Heart left ventricle (tissue), 16 donors: ENCODE data around the gene SUN1. TPM values are rescaled to one million over a fixed set of nuclear protein-coding genes. Genes with fewer than 3 reads are reported as not detected.

Source experiments
- ATAC-seq, 4 donors: fragments of 200-7000 bp; cut with Tn5 transposase; one replicate each; pipeline ENCODE4 v1.9.1; 2020 to 2022; ENCODE audit warnings: moderate library complexity in 4 of 4, mild to moderate bottlenecking in 3 of 4, moderate number of reproducible peaks in 1 of 4
- DNase-seq, 5 donors: peaks; one replicate each; pipeline ENCODE4 v3.0.0-alpha.2; 2020
- H3K27ac ChIP-seq, 12 donors: fragments of 200-600 bp; sonication (generic) in 4 of 12; one replicate each; pipeline versions ENCODE4 v1.5.0 to v1.8.0; 2016 to 2022; ENCODE audit warnings: mild to moderate bottlenecking in 2 of 12
- H3K27me3 ChIP-seq, 9 donors: fragments of 200-600 bp; sonication (generic) in 2 of 9; one replicate each; pipeline versions ENCODE4 v1.5.1 to v1.8.0; 2016 to 2022; ENCODE audit warnings: mild to moderate bottlenecking in 3 of 9
- H3K36me3 ChIP-seq, 9 donors: fragments of 200-600 bp; sonication (generic) in 2 of 9; one replicate each; pipeline versions ENCODE4 v1.5.0 to v1.8.0; 2018 to 2022; ENCODE audit warnings: mild to moderate bottlenecking in 2 of 9
- H3K4me1 ChIP-seq, 12 donors: fragments of 200-600 bp; sonication (generic) in 4 of 12; one replicate each; pipeline versions ENCODE4 v1.5.0 to v1.8.0; 2016 to 2022; ENCODE audit warnings: mild to moderate bottlenecking in 3 of 12
- H3K4me3 ChIP-seq, 12 donors: fragments of 200-600 bp; sonication (generic) in 4 of 12; one replicate each; pipeline versions ENCODE4 v1.5.0 to v1.8.0; 2017 to 2022; ENCODE audit warnings: mild to moderate bottlenecking in 9 of 12, moderate library complexity in 4 of 12
- H3K9me3 ChIP-seq, 12 donors: fragments of 200-600 bp; sonication (generic) in 4 of 12; one replicate each; pipeline versions ENCODE4 v1.5.0 to v1.8.0; 2016 to 2022; ENCODE audit warnings: mild to moderate bottlenecking in 1 of 12
- POLR2A ChIP-seq, 2 donors: fragments of 450-650 bp; IDR thresholded peaks; one replicate each; pipeline ENCODE4 v1.6.1; 2017; ENCODE audit warnings: antibody characterized with exemption in 2 of 2, mild to moderate bottlenecking in 2 of 2, moderate library complexity in 2 of 2
- WGBS, 4 donors: extraction: QIAGEN DNeasy Blood & Tissue Kit in 2 of 4; methylation state at CpG; one replicate each; pipeline versions ENCODE4 v1.1.5 to v1.1.7; 2013 to 2018; 5-methylcytosine and 5-hydroxymethylcytosine counted together
- intact Hi-C, 10 donors: fragments of 100-400 bp; cut with DNase I; formaldehyde crosslinking; loops; one replicate each; pipeline versions ENCODE4 v1.11.1 to v1.14.2; 2022
- polyA plus RNA-seq, 2 donors: library from polyadenylated mRNA; stranded (reverse); fragments of 200-250 nt; gene quantifications; one replicate each; pipeline ENCODE4 v1.2.3, GENCODE V29; 2013
- total RNA-seq, 9 donors: library from RNA; depleted of rRNA in 2 of 9; stranded (reverse); fragments of >200 nt in 2 of 9; fragmentation: NEBNext Ultra II Directional in 3 of 9; extraction: Animal tissue kit (Norgen Biotek cat#: 25700) in 3 of 9; gene quantifications; one replicate each; pipeline versions ENCODE4 v1.1.0 to v1.2.4, GENCODE V29; 2016 to 2023
- TF ChIP-seq, protein P1 (sequence below), 12 donors: fragments of 200-600 bp; sonication (generic) in 4 of 12; IDR thresholded peaks; one replicate each; pipeline versions ENCODE4 v1.5.0 to v1.8.0; 2018 to 2022; ENCODE audit warnings: antibody characterized with exemption in 12 of 12, mild to moderate bottlenecking in 5 of 12
- donor health status: ischemic (EF 13 %, LVEDD 7.1; RV severe dilation, severe dysfunction).
- donor health status: healthy with polysubstance abuse.
- donor health status: DM: no; HTN: yes; CAD: no.
- donor health status: DM: no; HTN: no; CAD: no.
- donor health status: ischemic (EF 25% LVEDD 6.9; RV normal size, moderate dysfunction).
- donor health status: ischemic (EF 25% LVEDD 5.7; RV mildly dilated, moderate dysfunction).
- donor health status: healthy.
- donor health status: DM: yes; HTN: yes; CAD: no.
- donor health status: ischemic (EF 35%, LVEDD 5.7; RV mildly dilated, moderate dysfunction).
- donor health status: nonischemic (EF 11% LVEDD 7.7; RV severe dilation, severe dysfunction).
- donor health status: DM: yes; HTN: yes; CAD: no.
- donor health status: PGD.
- donor health status: ischemic (EF 29% LVEDD 5.4; RV normal size, mild dysfunction).
- donor health status: nonischemic (EF 23%, LVEDD 6.1; RV moderate dilation, normal function).

The SUN1 gene
- total and polyA plus RNA-seq, 11 donors = 111 to 203 (median 151) TPM

DNA sequence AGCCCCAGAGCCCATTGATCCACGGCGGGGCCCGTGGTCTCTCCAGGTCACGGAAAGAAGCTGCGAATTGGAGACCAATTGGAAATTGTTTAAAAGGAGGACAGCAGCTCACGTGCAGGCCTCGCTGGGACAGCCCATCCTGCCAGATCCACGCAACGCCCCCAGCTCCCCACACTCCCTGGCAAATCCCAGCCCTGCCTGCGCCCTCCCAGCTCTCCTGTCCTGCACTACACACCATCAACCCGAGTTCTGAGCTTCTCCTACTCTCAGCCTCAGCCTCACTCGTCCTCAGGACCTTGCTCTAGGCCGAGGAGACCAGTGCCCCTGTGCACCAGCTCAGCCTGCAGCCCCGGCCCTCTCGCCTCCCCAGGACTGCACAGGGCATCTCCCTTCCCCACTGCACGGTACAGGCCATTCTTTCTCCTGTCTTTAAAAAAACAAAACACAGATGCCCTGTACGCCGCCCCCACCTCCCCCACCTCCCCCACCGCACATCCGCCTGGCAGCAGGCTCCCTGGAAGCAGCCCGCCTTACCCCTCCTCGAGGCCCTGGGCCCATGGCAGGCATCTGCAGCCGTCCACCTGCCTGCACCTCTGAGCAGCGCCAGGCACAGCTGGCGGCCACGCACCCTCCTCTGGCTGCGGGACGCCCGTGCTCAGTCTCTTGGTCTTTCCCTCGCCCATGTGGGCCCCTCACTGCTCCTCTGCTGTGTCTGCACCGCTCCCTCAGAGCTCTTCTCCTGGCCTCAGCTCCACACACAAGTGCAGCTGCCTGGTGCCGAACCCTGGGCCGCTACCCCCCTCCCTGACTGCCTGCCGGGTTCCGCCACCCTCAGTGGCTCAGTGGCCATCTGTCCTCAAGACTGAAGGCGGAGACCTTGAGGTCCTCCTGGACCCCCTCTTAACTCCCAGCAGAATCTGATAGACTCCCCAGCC, 48.5 kb upstream of the SUN1 start:
- H3K27ac ChIP-seq = no peak overlapping the region

DNA sequence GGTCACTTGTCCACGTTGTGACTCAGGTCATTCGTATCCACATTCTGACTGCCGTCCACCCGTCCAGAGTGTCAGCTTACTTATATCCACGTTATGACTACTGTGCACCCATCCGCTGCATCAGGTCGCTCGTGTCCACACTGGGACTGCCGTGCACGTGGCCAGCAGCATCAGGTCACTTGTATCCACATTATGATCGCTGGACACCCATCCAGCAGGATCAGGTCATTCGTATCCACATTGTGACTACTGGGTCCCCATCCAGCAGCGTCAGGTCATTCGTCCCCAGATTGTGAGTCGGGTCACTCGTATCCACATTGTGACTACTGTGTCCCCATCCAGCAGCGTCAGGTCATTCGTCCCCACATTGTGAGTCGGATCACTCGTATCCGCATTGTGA, 47.3 kb upstream of the SUN1 start:
- Histone ChIP-seq H3K4me3 (no peak overlapping the region), H3K27ac (no peak overlapping the region), H3K36me3 (peaks cover 0 to 55% (median 32%) of the 10 kb centered on the region in 9 donors), H3K9me3 (no peaks in the 10 kb centered on the region), H3K4me1 (peaks cover 0 to 23% (median 2%) of the 10 kb centered on the region in 12 donors), H3K27me3 (no peaks in the 10 kb centered on the region)
- 93 to 96% (median 95%) methylated on average over 21 of the region's 21 CpGs for WGBS, 4 donors
- no peak for ATAC-seq
- TF ChIP-seq POLR2A (IDR thresholded peaks at IDR 0.05) = no peak
- TF ChIP-seq, protein P1, sequence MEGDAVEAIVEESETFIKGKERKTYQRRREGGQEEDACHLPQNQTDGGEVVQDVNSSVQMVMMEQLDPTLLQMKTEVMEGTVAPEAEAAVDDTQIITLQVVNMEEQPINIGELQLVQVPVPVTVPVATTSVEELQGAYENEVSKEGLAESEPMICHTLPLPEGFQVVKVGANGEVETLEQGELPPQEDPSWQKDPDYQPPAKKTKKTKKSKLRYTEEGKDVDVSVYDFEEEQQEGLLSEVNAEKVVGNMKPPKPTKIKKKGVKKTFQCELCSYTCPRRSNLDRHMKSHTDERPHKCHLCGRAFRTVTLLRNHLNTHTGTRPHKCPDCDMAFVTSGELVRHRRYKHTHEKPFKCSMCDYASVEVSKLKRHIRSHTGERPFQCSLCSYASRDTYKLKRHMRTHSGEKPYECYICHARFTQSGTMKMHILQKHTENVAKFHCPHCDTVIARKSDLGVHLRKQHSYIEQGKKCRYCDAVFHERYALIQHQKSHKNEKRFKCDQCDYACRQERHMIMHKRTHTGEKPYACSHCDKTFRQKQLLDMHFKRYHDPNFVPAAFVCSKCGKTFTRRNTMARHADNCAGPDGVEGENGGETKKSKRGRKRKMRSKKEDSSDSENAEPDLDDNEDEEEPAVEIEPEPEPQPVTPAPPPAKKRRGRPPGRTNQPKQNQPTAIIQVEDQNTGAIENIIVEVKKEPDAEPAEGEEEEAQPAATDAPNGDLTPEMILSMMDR (IDR thresholded peaks at IDR 0.05) = no peak
- no peak for DNase-seq
- intact Hi-C loops = loop anchor here in 6 of 10 donors (1.0 to 10.0 kb wide), 6 partner anchors 50 to 167 kb away; partner anchors contain the start of genes SUN1 (in 2 of the 6) and ADAP1 (in 1 of the 6)

More for the DNA sequence above, 48.5 kb upstream of the SUN1 start:
- no peak for ATAC-seq
- no peaks in the 10 kb centered on the region for H3K27me3 ChIP-seq
- 92 to 95% (median 93%) methylated on average over 33 to 36 of the region's 36 CpGs for WGBS, 4 donors
- H3K4me1 ChIP-seq = peaks cover 0 to 33% (median 8%) of the 10 kb centered on the region in 12 donors
- peak in 1 of 5 donors; percentile 49 for DNase-seq
- no peak overlapping the region for H3K4me3 ChIP-seq
- H3K9me3 ChIP-seq = no peaks in the 10 kb centered on the region
- intact Hi-C loops = loop anchor here in 4 of 10 donors (2.0 to 10.0 kb wide), 3 partner anchors 51 to 168 kb away; partner anchors contain the start of genes SUN1 (in 2 of the 4) and ADAP1 (in 1 of the 4)
- TF ChIP-seq, protein P1 (IDR thresholded peaks at IDR 0.05) = no peak
- TF ChIP-seq POLR2A (IDR thresholded peaks at IDR 0.05) = no peak
- H3K36me3 ChIP-seq = peaks cover 0 to 64% (median 33%) of the 10 kb centered on the region in 9 donors

DNA sequence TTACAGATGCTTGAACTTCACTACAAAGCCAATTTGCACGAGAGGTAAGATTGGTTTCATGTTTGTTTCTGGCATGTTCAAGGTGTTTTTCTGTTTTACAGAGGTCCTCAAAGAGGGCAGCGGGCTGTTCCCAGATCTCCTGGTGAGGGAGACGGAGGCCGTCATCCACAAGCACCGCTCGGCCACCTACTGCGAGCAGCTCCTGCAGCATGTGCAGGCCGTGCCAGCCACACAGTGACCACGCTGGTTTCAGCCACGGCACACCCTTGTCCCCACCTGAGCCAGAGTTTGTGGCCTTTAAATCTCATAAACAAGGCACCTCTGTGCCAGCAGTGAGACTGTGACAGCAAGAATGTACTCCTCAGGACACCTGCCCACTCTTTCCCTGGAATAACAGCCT, 46.9 kb upstream of the SUN1 start:
- WGBS, 4 donors = 95 to 97% (median 96%) methylated on average over 10 of the region's 10 CpGs
- ATAC-seq = no peak
- Histone ChIP-seq H3K4me3 (no peak overlapping the region), H3K27me3 (no peaks in the 10 kb centered on the region), H3K36me3 (peaks cover 0 to 50% (median 31%) of the 10 kb centered on the region in 9 donors), H3K4me1 (peaks cover 0 to 18% (median 2%) of the 10 kb centered on the region in 12 donors), H3K9me3 (no peaks in the 10 kb centered on the region), H3K27ac (no peak overlapping the region)
- TF ChIP-seq, protein P1 (IDR thresholded peaks at IDR 0.05) = no peak
- no peak for TF ChIP-seq POLR2A (IDR thresholded peaks at IDR 0.05)
- intact Hi-C loops = loop anchor here in 6 of 10 donors (1.0 to 10.0 kb wide), 5 partner anchors 49 to 89 kb away; partner anchors contain the start of gene SUN1 (in 2 of the 6)
- DNase-seq = no peak
